OCI-LY7 (cell line): ENCODE data around the gene EVA1C. TPM values are rescaled to one million over a fixed set of nuclear protein-coding genes. Genes with fewer than 3 reads are reported as not detected.
"Not testable (repeated sequence)": the region's sequence is repeated elsewhere in the genome, so short reads cannot be mapped to it uniquely, and the experiment has no call there.

Experiments used
- BruUV-seq: library from RNA; stranded (reverse); fragments of 400-500 nt; replicated peaks from 2 replicates; lab custom pipeline; 2021; lab: Mats Ljungman, UMichigan
- CTCF ChIA-PET: fragments of 300-600 bp; sonication (Branson Sonifier 250); formaldehyde crosslinking; loops from one replicate; lab custom pipeline; 2022; ENCODE audit warnings: antibody characterized with exemption; ENCODE audit not compliant: unreplicated experiment; lab: Charles Lee
- POLR2A ChIA-PET: fragments of 300-600 bp; sonication (Branson Sonifier 250); formaldehyde crosslinking; loops from one replicate; lab custom pipeline; 2022; ENCODE audit warnings: antibody characterized with exemption; lab: Charles Lee
- DNase-seq: peaks from one replicate; pipeline ENCODE4 v3.0.0-alpha.2; 2015; ENCODE audit warnings: low spot score
- H2AFZ ChIP-seq: fragments of 200-600 bp; sonication (generic), shearing (Covaris generic); 2 replicates; pipeline ENCODE4 v1.6.1; 2014; ENCODE audit warnings: mild to moderate bottlenecking, antibody characterized with exemption, low read length, moderate library complexity
- H3K27ac ChIP-seq: fragments of 200-600 bp; sonication (generic); 2 replicates; pipeline ENCODE4 v1.5.1; 2014; ENCODE audit warnings: mixed run types, low read depth, mild to moderate bottlenecking, moderate library complexity, low read length, inconsistent platforms; ENCODE audit not compliant: poor library complexity, severe bottlenecking
- H3K36me3 ChIP-seq: fragments of 200-600 bp; sonication (generic); 2 replicates; pipeline ENCODE4 v1.6.1; 2014; ENCODE audit warnings: mild to moderate bottlenecking, antibody characterized with exemption, low read length, moderate library complexity, mixed read lengths; ENCODE audit not compliant: insufficient read depth
- H3K4me1 ChIP-seq: fragments of 200-600 bp; sonication (generic); 2 replicates; pipeline ENCODE4 v1.5.1; 2014; ENCODE audit warnings: mild to moderate bottlenecking, low read length; ENCODE audit not compliant: insufficient read depth, poor library complexity, severe bottlenecking
- H3K4me2 ChIP-seq: fragments of 200-600 bp; sonication (generic); 2 replicates; pipeline ENCODE4 v1.6.1; 2014; ENCODE audit warnings: mild to moderate bottlenecking, low read length
- H3K4me3 ChIP-seq: fragments of 200-600 bp; sonication (generic); 2 replicates; pipeline ENCODE4 v1.5.1; 2014; ENCODE audit warnings: mild to moderate bottlenecking, low read depth, low read length; ENCODE audit not compliant: poor library complexity, severe bottlenecking
- H3K79me2 ChIP-seq: fragments of 200-600 bp; sonication (generic); 2 replicates; pipeline ENCODE4 v1.6.1; 2016; ENCODE audit warnings: low read depth, mild to moderate bottlenecking, low read length, moderate library complexity, mixed read lengths; ENCODE audit not compliant: insufficient read depth
- H3K9me2 ChIP-seq: fragments of 200-600 bp; sonication (generic); 2 replicates; pipeline ENCODE4 v1.6.1; 2016; ENCODE audit warnings: mild to moderate bottlenecking, low read length, mixed read lengths; ENCODE audit not compliant: insufficient read depth
- H3K9me3 ChIP-seq: fragments of 200-600 bp; sonication (generic); 2 replicates; pipeline ENCODE4 v1.6.1; 2014; ENCODE audit warnings: mild to moderate bottlenecking, mixed run types, low read length, mixed read lengths
- H4K20me1 ChIP-seq: fragments of 200-600 bp; sonication (generic); 2 replicates; pipeline ENCODE4 v1.6.1; 2014; ENCODE audit warnings: mild to moderate bottlenecking, antibody characterized with exemption, low read length, moderate library complexity, mixed read lengths; ENCODE audit not compliant: insufficient read depth
- EZH2phosphoT487 ChIP-seq: fragments of 200-600 bp; sonication (generic); IDR thresholded peaks from 2 replicates; pipeline ENCODE4 v1.6.1; 2018; ENCODE audit warnings: low read depth, borderline replicate concordance, mild to moderate bottlenecking, mixed run types, antibody characterized with exemption, low read length, moderate library complexity, mixed read lengths
- intact Hi-C: fragments of 100-400 bp; cut with micrococcal nuclease; formaldehyde crosslinking; loops from one replicate; pipeline ENCODE4 v1.10.0; 2022; ENCODE audit not compliant: unreplicated experiment
- total RNA-seq, 2 experiments: library from RNA; depleted of rRNA in 1 of 2; stranded (reverse); fragments of >200 nt in 1 of 2; shearing (Covaris generic) in 1 of 2; gene quantifications; 2 replicates each; pipeline ENCODE4 v1.2.3, GENCODE V29; 2014 to 2022
- TF ChIP-seq, protein P1 (sequence below): fragments of 200-600 bp; sonication (generic); conservative IDR thresholded peaks from 2 replicates; pipeline ENCODE4 v1.5.1; 2014; ENCODE audit warnings: mild to moderate bottlenecking, antibody characterized with exemption, low read length, moderate library complexity, mixed read lengths

EVA1C gene
- total RNA-seq, 2 experiments from 2014 or later: not detected

- CTCF ChIA-PET: no interaction called here
- Histone ChIP-seq H3K9me2 (no peaks in the 10 kb centered on the region), H3K4me2 (no peak overlapping the region), H3K4me1 (no peaks in the 10 kb centered on the region), H3K4me3 (no peak overlapping the region), H3K27ac (no peak overlapping the region), H3K79me2 (no peaks in the 10 kb centered on the region), H3K36me3 (no peaks in the 10 kb centered on the region), H4K20me1 (no peaks in the 10 kb centered on the region), H2AFZ (no peak overlapping the region), H3K9me3 (no peaks in the 10 kb centered on the region)
- POLR2A ChIA-PET: no interaction called here
- no TSS peak for BruUV-seq
- intact Hi-C loops: no loop called here
- no peak for TF ChIP-seq EZH2phosphoT487
- DNase-seq: no peak
These were observed 112.8 kb downstream of the EVA1C start for GRCh38 chr21:32525282-32525681.

GRCh38 chr21:32529679-32530078, 117.2 kb downstream of the EVA1C start:
- H3K4me2 ChIP-seq: no peak overlapping the region
- no peak overlapping the region for H3K27ac ChIP-seq
- no peaks in the 10 kb centered on the region for H3K36me3 ChIP-seq
- no peak for DNase-seq
- no TSS peak for BruUV-seq
- H3K4me1 ChIP-seq: no peaks in the 10 kb centered on the region
- CTCF ChIA-PET: no interaction called here
- POLR2A ChIA-PET: interaction anchor here (1.0 kb wide), 1 partner anchor 10 kb away, joined by 3 read pairs; no protein-coding TSS in a partner anchor
- TF ChIP-seq, protein P1, sequence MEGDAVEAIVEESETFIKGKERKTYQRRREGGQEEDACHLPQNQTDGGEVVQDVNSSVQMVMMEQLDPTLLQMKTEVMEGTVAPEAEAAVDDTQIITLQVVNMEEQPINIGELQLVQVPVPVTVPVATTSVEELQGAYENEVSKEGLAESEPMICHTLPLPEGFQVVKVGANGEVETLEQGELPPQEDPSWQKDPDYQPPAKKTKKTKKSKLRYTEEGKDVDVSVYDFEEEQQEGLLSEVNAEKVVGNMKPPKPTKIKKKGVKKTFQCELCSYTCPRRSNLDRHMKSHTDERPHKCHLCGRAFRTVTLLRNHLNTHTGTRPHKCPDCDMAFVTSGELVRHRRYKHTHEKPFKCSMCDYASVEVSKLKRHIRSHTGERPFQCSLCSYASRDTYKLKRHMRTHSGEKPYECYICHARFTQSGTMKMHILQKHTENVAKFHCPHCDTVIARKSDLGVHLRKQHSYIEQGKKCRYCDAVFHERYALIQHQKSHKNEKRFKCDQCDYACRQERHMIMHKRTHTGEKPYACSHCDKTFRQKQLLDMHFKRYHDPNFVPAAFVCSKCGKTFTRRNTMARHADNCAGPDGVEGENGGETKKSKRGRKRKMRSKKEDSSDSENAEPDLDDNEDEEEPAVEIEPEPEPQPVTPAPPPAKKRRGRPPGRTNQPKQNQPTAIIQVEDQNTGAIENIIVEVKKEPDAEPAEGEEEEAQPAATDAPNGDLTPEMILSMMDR: no peak
- no peak for TF ChIP-seq EZH2phosphoT487
- H3K9me3 ChIP-seq: no peaks in the 10 kb centered on the region
- H4K20me1 ChIP-seq: no peaks in the 10 kb centered on the region
- no peak overlapping the region for H3K4me3 ChIP-seq
- intact Hi-C loops: no loop called here
- H3K9me2 ChIP-seq: no peaks in the 10 kb centered on the region
- no peak overlapping the region for H2AFZ ChIP-seq
- H3K79me2 ChIP-seq: no peaks in the 10 kb centered on the region

- H4K20me1 ChIP-seq, CTCF ChIA-PET, H3K4me1 ChIP-seq, POLR2A ChIA-PET, H3K79me2 ChIP-seq, H3K9me3 ChIP-seq, intact Hi-C loops, H3K4me2 ChIP-seq, H3K4me3 ChIP-seq, BruUV-seq, DNase-seq, H2AFZ ChIP-seq, H3K9me2 ChIP-seq, H3K36me3 ChIP-seq, H3K27ac ChIP-seq: not testable (repeated sequence)
These were observed 118.3 kb downstream of the EVA1C start for GRCh38 chr21:32530809-32531208.

DNA sequence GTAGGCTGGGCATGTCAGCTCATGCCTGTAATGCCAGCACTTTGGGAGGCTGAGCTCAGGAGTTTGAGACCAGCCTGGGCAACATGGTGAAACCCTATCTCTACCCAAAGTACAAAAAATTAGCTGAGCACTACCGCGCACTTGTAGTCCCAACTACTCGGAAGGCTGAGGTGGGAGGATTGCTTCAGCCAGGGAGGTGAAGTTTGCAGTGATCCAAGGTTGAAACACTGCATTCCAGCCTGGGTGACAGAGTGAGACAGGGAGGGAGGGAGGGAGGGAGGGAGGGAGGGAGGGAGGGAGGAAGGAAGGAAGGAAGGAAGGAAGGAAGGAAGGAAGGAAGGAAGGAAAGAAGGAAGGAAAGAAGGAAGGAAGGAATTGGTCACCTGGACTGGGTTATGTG, 119.1 kb downstream of the EVA1C start:
- CTCF ChIA-PET, H2AFZ ChIP-seq, H3K9me2 ChIP-seq, BruUV-seq, H3K27ac ChIP-seq, H3K79me2 ChIP-seq, H3K4me3 ChIP-seq, H4K20me1 ChIP-seq, H3K9me3 ChIP-seq, intact Hi-C loops, DNase-seq, H3K36me3 ChIP-seq, H3K4me1 ChIP-seq, H3K4me2 ChIP-seq: not testable (repeated sequence)
- POLR2A ChIA-PET: interaction anchor here (0.6 kb wide), 1 partner anchor 1439 kb away, joined by 3 read pairs; no protein-coding TSS in a partner anchor
